Stimulated activated CD4-positive, alpha-beta T cell treated with anti-CD3 and anti-CD28 coated beads, Interleukin-2, amount 100 ng/mL, for 48 hours (primary cell): Measurements from ENCODE around the gene TUBGCP3.
"Not testable (repeated sequence)": the region's sequence is repeated elsewhere in the genome, so short reads cannot be mapped to it uniquely, and the experiment has no call there.

Source experiments
- DNase-seq, 2 donors: peaks; one replicate each; pipeline ENCODE4 v3.0.0-alpha.2; 2020

TUBGCP3 gene

GRCh38 chr13:112576191-112576590, 11.8 kb downstream of the TUBGCP3 start:
- DNase-seq: no peak

GRCh38 chr13:112575675-112576074, 12.3 kb downstream of the TUBGCP3 start:
- DNase-seq: no peak

- DNase-seq: no peak
Measured at GRCh38 chr13:112574834-112575613, 12.9 kb downstream of the TUBGCP3 start.

- DNase-seq: no peak
Measured at GRCh38 chr13:112574416-112574815, 13.5 kb downstream of the TUBGCP3 start.

GRCh38 chr13:112573710-112574109, 14.2 kb downstream of the TUBGCP3 start:
- DNase-seq: no peak

- no peak for DNase-seq
Measured at GRCh38 chr13:112572366-112572765, 15.6 kb downstream of the TUBGCP3 start.

DNA sequence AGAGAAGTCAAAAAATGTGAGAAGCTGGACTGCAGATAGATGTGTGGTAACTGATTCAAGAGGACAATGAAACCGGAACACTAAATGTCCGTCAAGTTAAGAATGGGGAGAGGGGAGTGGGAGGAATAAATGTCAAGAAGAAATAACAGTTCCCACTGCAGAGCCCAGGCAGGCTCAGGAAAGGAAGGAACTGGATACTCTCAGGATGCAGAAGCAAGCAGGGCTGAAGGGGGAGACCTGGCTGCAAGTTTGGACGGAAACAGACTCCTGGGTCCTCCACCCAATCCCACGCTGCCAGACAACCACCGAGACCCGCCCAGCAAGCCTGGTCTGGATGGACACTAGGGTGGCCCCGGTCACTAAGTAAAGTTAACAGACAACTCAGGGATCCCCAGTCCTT, 18.1 kb downstream of the TUBGCP3 start:
- DNase-seq: no peak

- DNase-seq: no peak
Measured at GRCh38 chr13:112567161-112567862, 20.6 kb downstream of the TUBGCP3 start.

- no peak for DNase-seq
Measured at GRCh38 chr13:112562786-112563383, 25.1 kb downstream of the TUBGCP3 start.

- no peak for DNase-seq
Measured at GRCh38 chr13:112562254-112562653, 25.7 kb downstream of the TUBGCP3 start.

DNA sequence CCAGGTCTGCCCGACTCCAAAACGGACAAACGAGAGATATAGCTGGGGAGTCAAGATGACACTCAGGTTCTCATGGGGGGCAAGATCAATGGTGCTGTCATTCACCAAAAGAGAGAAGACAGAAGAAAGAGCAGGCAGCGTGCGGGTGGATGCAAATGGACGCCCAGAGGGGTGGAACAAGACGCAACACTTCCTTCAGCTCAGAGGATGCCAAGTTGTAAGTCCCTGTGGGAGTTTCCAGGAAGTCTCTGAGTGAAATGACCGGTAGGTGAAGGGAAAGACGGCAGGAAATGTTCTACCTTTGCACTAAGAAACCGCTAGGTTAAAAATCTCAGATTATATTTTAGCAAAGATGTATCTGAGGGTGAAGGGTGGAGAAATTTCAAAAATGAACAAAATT, 26.5 kb downstream of the TUBGCP3 start:
- no peak for DNase-seq

- DNase-seq: no peak
Measured at GRCh38 chr13:112558696-112559418, 29.1 kb downstream of the TUBGCP3 start.

GRCh38 chr13:112556600-112556999, 31.4 kb downstream of the TUBGCP3 start:
- no peak for DNase-seq

DNA sequence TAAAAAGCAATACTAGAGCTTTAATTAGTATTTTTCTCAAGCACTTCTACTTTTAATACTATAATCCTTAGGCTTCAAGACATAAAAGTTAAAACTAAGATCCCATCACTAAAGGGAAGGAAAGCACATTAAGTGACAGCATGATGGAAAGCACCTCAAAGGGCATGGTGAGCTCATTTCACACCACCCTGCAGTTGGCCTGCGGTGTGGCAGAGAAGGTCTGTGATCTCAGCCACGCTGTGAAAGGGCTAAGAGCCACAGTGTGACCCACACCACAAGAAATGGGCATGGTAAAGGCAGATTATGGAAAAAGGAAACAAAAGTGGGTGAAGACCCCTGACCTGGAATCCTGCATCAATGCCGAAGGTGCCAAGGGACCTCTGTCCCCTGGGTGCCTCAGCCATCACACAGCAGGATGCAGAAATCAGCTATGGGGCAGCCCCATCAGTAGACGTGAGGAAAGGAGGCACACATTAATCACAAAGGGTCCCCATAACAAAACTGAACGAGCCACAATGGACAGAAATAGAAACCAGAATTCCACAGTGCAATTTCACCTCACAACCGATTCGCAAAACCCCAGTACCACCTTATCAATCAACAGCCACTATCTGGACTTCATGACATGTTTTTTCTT, 33.6 kb downstream of the TUBGCP3 start:
- no peak for DNase-seq

DNA sequence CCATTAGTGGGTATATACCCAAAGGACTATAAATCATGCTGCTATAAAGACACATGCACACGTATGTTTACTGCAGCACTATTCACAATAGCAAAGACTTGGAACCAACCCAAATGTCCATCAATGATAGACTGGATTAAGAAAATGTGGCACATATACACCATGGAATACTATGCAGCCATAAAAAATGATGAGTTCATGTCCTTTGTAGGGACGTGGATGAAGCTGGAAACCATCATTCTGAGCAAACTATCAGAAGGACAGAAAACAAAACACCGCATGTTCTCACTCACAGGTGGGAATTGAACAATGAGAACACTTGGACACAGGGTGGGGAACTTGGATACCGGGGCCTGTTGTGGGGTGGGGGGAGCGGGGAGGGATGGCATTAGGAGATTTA, 39.0 kb downstream of the TUBGCP3 start:
- DNase-seq: not testable (repeated sequence)

- no peak for DNase-seq
Measured at GRCh38 chr13:112545856-112546255, 42.1 kb downstream of the TUBGCP3 start.

GRCh38 chr13:112532837-112533745, 54.9 kb downstream of the TUBGCP3 start:
- DNase-seq: no peak

DNA sequence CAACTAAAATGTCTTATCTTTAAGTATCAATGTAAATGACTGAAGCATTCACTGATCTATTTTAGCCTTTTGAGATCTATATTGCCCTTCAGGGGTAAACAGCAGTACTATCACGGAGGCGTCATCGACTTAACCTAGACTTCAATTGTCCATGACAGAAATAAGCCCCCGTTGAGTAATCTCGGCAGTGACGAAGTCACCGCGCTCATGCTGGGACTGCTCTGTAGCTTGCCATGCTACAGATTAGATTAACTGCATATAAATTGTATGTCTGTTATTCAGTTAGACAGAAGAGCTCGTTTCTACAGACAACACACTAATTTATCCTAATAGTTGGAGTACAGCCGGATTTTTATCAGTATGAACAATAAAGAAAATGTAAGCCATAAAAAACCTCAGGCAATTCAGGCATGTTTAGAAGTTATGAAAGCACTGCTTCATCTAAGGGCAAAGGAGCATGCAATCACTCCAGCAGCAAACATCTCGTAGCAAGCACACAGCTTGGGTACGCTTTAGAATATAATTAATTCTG, 56.6 kb downstream of the TUBGCP3 start:
- no peak for DNase-seq

DNA sequence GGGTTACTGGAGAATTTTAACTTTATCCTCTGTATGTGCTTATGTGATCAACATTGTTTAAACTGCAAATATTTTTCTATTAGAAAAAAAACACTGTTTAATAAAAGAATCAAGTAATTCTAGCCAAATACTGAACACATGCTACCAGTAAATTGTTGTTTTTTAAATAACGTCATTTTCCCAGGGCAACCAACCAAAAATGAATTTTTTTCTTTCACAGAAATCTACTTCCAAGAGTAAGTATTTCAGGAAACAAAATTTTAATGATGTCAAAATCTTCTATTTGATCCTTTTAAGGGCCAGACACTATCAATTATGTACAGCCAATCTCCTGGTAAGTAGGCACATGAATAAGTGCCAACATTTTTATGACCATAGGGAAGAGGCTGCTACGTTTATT, 57.1 kb downstream of the TUBGCP3 start:
- DNase-seq: no peak

GRCh38 chr13:112529216-112529615, 58.7 kb downstream of the TUBGCP3 start:
- no peak for DNase-seq

DNA sequence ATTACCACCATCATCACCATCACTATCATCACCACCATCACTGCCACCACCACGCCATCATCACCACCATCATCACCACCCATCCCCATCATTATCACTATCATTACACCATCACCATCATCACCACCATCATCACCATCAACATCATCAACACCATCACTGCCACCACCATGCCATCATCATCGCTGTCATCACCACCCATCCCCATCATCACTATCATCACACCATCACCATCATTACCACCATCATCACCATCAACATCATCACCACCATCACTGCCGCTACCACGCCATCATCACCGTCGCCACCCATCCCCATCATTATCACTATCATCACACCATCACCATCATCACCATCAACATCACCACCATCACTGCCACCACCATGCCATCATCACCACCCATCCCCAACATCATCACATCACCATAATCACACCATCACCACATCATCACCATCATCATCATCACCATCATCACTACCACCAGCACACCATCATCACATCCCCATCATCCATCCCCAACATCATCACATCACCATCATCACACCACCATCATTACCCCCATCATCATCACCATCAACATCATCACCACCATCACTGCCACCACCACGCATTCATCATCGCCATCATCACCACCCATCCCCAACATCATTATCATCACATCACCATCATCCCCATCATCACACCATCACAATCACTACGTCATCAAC, 61.7 kb downstream of the TUBGCP3 start:
- no peak for DNase-seq
